GM21529 (cell line): Measurements from ENCODE around the gene ZFYVE16.
"Not testable (repeated sequence)": the region's sequence is repeated elsewhere in the genome, so short reads cannot be mapped to it uniquely, and the experiment has no call there.

Source experiments
- ATAC-seq: cut with Tn5 transposase; IDR thresholded peaks from one replicate; pipeline ENCODE4 v1.9.1; 2021; ENCODE audit not compliant: unreplicated experiment

The ZFYVE16 gene

GRCh38 chr5:80409367-80409966 is 1.6 kb downstream of the ZFYVE16 start:
- no peak for ATAC-seq

- ATAC-seq, result no peak
These were observed 3.8 kb downstream of the ZFYVE16 start for GRCh38 chr5:80411589-80412219.

GRCh38 chr5:80414113-80414512 is 6.2 kb downstream of the ZFYVE16 start:
- ATAC-seq, result no peak

- ATAC-seq, result no peak
These were observed 10.1 kb downstream of the ZFYVE16 start for GRCh38 chr5:80417973-80418372.

GRCh38 chr5:80424365-80424764 is 16.5 kb downstream of the ZFYVE16 start:
- ATAC-seq, result not testable (repeated sequence)

- no peak for ATAC-seq
These were observed 27.6 kb downstream of the ZFYVE16 start for GRCh38 chr5:80435476-80435875.

GRCh38 chr5:80437326-80437725 is 29.5 kb downstream of the ZFYVE16 start:
- ATAC-seq, result no peak

- ATAC-seq, result no peak
These were observed 30.9 kb downstream of the ZFYVE16 start for GRCh38 chr5:80438739-80439138.

- ATAC-seq, result no peak
These were observed 31.3 kb downstream of the ZFYVE16 start for GRCh38 chr5:80439213-80439612.

GRCh38 chr5:80442742-80443141 is 34.9 kb downstream of the ZFYVE16 start:
- ATAC-seq, result no peak

GRCh38 chr5:80453366-80453765 is 45.5 kb downstream of the ZFYVE16 start:
- no peak for ATAC-seq

- no peak for ATAC-seq
These were observed 55.4 kb downstream of the ZFYVE16 start for GRCh38 chr5:80463269-80463668.

- ATAC-seq, result no peak
These were observed 59.0 kb downstream of the ZFYVE16 start for GRCh38 chr5:80466669-80467485.

GRCh38 chr5:80468131-80468530 is 60.3 kb downstream of the ZFYVE16 start:
- no peak for ATAC-seq

- not testable (repeated sequence) for ATAC-seq
These were observed 62.8 kb downstream of the ZFYVE16 start for GRCh38 chr5:80470631-80471030.

GRCh38 chr5:80474929-80475328 is 67.1 kb downstream of the ZFYVE16 start:
- no peak for ATAC-seq

GRCh38 chr5:80479713-80480112 is 71.8 kb downstream of the ZFYVE16 start:
- ATAC-seq, result no peak

- ATAC-seq, result no peak
These were observed 72.5 kb downstream of the ZFYVE16 start for GRCh38 chr5:80480354-80480753.

GRCh38 chr5:80481019-80481893 is 73.4 kb downstream of the ZFYVE16 start:
- ATAC-seq, result peak; percentile 68

GRCh38 chr5:80482578-80482977 is 74.7 kb downstream of the ZFYVE16 start:
- ATAC-seq, result no peak

- no peak for ATAC-seq
These were observed 75.9 kb downstream of the ZFYVE16 start for GRCh38 chr5:80483636-80484232.
